CD4-positive, CD25-positive, alpha-beta regulatory T cell (primary cell): Measurements from ENCODE around the gene SHC4. TPM values are rescaled to one million over a fixed set of nuclear protein-coding genes. Genes with fewer than 3 reads are reported as not detected.

ENCODE experiments used
- ATAC-seq, 2 donors: fragments of 150-1000 bp; cut with Tn5 transposase; one replicate each; pipeline ENCODE4 v1.10.0; 2021; ENCODE audit warnings: low read depth in 2 of 2, moderate number of reproducible peaks in 2 of 2, moderate library complexity in 1 of 2
- DNase-seq, 3 donors: peaks; one replicate each; pipeline versions ENCODE4 v3.0.0 to v3.0.0-alpha.2; 2012 to 2022; ENCODE audit warnings: mixed read lengths in 1 of 3
- H3K27ac ChIP-seq: one replicate; pipeline ENCODE4 v1.7.0; 2013; ENCODE audit warnings: mild to moderate bottlenecking, low read length; ENCODE audit not compliant: insufficient read depth, poor library complexity, severe bottlenecking
- H3K27me3 ChIP-seq: one replicate; pipeline ENCODE4 v1.7.0; 2013; ENCODE audit warnings: low read length; ENCODE audit not compliant: control insufficient read depth, insufficient read depth
- H3K36me3 ChIP-seq: one replicate; pipeline ENCODE4 v1.7.0; 2013; ENCODE audit warnings: mild to moderate bottlenecking, low read length, moderate library complexity; ENCODE audit not compliant: control insufficient read depth, insufficient read depth
- H3K4me1 ChIP-seq: 2 replicates; pipeline ENCODE4 v1.7.0; 2013; ENCODE audit warnings: mild to moderate bottlenecking, low read length; ENCODE audit not compliant: insufficient read depth, control insufficient read depth, poor library complexity, severe bottlenecking
- H3K4me3 ChIP-seq: one replicate; pipeline ENCODE4 v1.7.0; 2013; ENCODE audit warnings: low read depth, mild to moderate bottlenecking, low read length, moderate library complexity
- H3K9me3 ChIP-seq, 2 experiments: 1 replicate in 1 of 2; 2 replicates in 1 of 2; pipeline ENCODE4 v1.7.0; 2013; ENCODE audit warnings: low read length in 2 of 2, mild to moderate bottlenecking in 1 of 2, moderate library complexity in 1 of 2; ENCODE audit not compliant: control insufficient read depth in 2 of 2
- H3K27ac Mint-ChIP-seq, 3 donors: one replicate each; pipeline ENCODE4 v1.8.0; 2020 to 2022; ENCODE audit warnings: mild to moderate bottlenecking in 3 of 3, mixed read lengths in 3 of 3, moderate library complexity in 2 of 3
- H3K27me3 Mint-ChIP-seq: one replicate; pipeline ENCODE4 v1.8.0; 2022; ENCODE audit warnings: mild to moderate bottlenecking, mixed read lengths
- H3K36me3 Mint-ChIP-seq: one replicate; pipeline ENCODE4 v1.8.0; 2020; ENCODE audit warnings: mixed read lengths
- H3K4me1 Mint-ChIP-seq, 4 donors: one replicate each; pipeline ENCODE4 v1.8.0; 2020 to 2022; ENCODE audit warnings: mixed read lengths in 4 of 4, mild to moderate bottlenecking in 1 of 4
- H3K4me3 Mint-ChIP-seq, 4 donors: one replicate each; pipeline ENCODE4 v1.8.0; 2020 to 2022; ENCODE audit warnings: mild to moderate bottlenecking in 4 of 4, mixed read lengths in 4 of 4, moderate library complexity in 3 of 4
- H3K9me3 Mint-ChIP-seq, 7 donors: one replicate each; pipeline ENCODE4 v1.8.0; 2020 to 2022; ENCODE audit warnings: mixed read lengths in 7 of 7, mild to moderate bottlenecking in 3 of 7, moderate library complexity in 2 of 7
- polyA plus RNA-seq, 4 donors: library from polyadenylated mRNA; unstranded; fragments of 300-500 nt; fragmentation: Illumina TruSeq; gene quantifications; one replicate each; pipeline ENCODE4 v1.2.3, GENCODE V29; 2021
- total RNA-seq: library from RNA; stranded (reverse); gene quantifications from one replicate; pipeline ENCODE4 v1.2.3, GENCODE V29; 2022

Gene SHC4
- total and polyA plus RNA-seq, 5 donors from 2014 or later, result not detected

DNA sequence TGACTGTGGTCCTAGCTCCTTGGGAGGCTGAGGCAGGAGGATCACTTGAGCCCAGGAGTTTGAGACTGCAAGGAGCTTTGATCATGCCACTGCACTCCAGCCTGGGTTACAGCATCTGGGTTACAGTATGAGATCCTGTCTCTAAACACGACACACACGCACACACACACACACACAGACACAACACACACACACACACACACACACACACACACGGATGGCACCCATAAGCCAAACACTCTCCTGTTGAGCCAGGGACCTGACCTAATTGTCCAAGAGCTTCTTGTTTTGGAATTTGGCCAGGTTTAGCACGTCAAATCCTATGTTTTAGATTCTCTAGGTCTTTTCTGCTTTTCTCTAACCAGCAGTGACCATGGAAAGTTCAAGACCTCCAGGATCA lies 59.0 kb downstream of the SHC4 start:
- Mint-ChIP-seq H3K4me1 (no peaks in the 10 kb centered on the region), H3K4me3 (no peak overlapping the region), H3K9me3 (peaks cover 0 to 1% (median 0%) of the 10 kb centered on the region in 7 donors), H3K36me3 (no peaks in the 10 kb centered on the region), H3K27me3 (peaks cover 15% of the 10 kb centered on the region), H3K27ac (no peak overlapping the region)
- DNase-seq (no peak), ATAC-seq (no peak)
- Histone ChIP-seq H3K9me3 (no peaks in the 10 kb centered on the region), H3K4me3 (no peak overlapping the region), H3K27ac (no peak overlapping the region), H3K36me3 (no peaks in the 10 kb centered on the region), H3K4me1 (no peaks in the 10 kb centered on the region), H3K27me3 (no peaks in the 10 kb centered on the region)

GRCh38 chr15:48899793-48900192 lies 63.9 kb downstream of the SHC4 start:
- DNase-seq (no peak), ATAC-seq (no peak)
- no peak overlapping the region for H3K4me3 ChIP-seq
- no peaks in the 10 kb centered on the region for H3K9me3 Mint-ChIP-seq
- H3K36me3 ChIP-seq, result no peaks in the 10 kb centered on the region
- no peaks in the 10 kb centered on the region for H3K36me3 Mint-ChIP-seq
- no peaks in the 10 kb centered on the region for H3K4me1 ChIP-seq
- no peak overlapping the region for H3K27ac Mint-ChIP-seq
- H3K9me3 ChIP-seq, result no peaks in the 10 kb centered on the region
- no peaks in the 10 kb centered on the region for H3K4me1 Mint-ChIP-seq
- no peak overlapping the region for H3K4me3 Mint-ChIP-seq
- no peak overlapping the region for H3K27ac ChIP-seq
- H3K27me3 Mint-ChIP-seq, result peaks cover 28% of the 10 kb centered on the region
- H3K27me3 ChIP-seq, result peaks cover 7% of the 10 kb centered on the region

- Mint-ChIP-seq H3K27ac (no peak overlapping the region), H3K4me3 (no peak overlapping the region), H3K36me3 (no peaks in the 10 kb centered on the region), H3K9me3 (no peaks in the 10 kb centered on the region), H3K27me3 (peaks cover 37% of the 10 kb centered on the region), H3K4me1 (peaks cover 0 to 5% (median 3%) of the 10 kb centered on the region in 4 donors)
- no peaks in the 10 kb centered on the region for H3K4me1 ChIP-seq
- no peak for DNase-seq
- ATAC-seq, result no peak
- H3K36me3 ChIP-seq, result no peaks in the 10 kb centered on the region
- H3K9me3 ChIP-seq, result no peaks in the 10 kb centered on the region
- peaks cover 10% of the 10 kb centered on the region for H3K27me3 ChIP-seq
- no peak overlapping the region for H3K4me3 ChIP-seq
- H3K27ac ChIP-seq, result no peak overlapping the region
Measured at GRCh38 chr15:48898446-48898845, 65.3 kb downstream of the SHC4 start.

DNA sequence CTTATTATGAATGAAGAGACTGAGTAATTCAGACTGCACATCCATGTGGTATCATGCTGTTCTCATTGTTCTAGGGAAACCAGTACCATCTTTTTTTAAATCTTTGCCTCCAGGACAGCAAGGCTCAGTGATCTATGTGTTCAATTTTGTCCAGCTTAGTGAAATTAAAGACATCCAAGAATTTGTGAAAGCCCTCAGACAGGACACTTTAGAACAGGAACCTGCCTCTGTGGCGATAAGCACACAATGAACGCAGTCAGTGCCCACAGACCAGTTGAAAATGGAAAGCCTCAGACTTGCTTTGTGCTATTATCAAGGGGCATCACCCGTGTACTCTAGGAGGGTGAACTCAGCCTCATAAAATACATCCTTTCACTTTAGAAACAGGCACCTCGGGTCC lies 65.7 kb downstream of the SHC4 start:
- ATAC-seq (no peak), DNase-seq (no peak)
- H3K4me1 Mint-ChIP-seq, result peaks cover 0 to 5% (median 3%) of the 10 kb centered on the region in 4 donors
- H3K27me3 Mint-ChIP-seq, result peaks cover 41% of the 10 kb centered on the region
- H3K27ac ChIP-seq, result no peak overlapping the region
- H3K36me3 ChIP-seq, result no peaks in the 10 kb centered on the region
- H3K4me1 ChIP-seq, result no peaks in the 10 kb centered on the region
- no peak overlapping the region for H3K27ac Mint-ChIP-seq
- no peaks in the 10 kb centered on the region for H3K36me3 Mint-ChIP-seq
- no peak overlapping the region for H3K4me3 ChIP-seq
- no peaks in the 10 kb centered on the region for H3K9me3 ChIP-seq
- peaks cover 0 to under 1% (median 0%) of the 10 kb centered on the region in 7 donors for H3K9me3 Mint-ChIP-seq
- H3K4me3 Mint-ChIP-seq, result no peak overlapping the region
- H3K27me3 ChIP-seq, result peaks cover 13% of the 10 kb centered on the region

GRCh38 chr15:48896869-48897814 lies 66.6 kb downstream of the SHC4 start:
- Mint-ChIP-seq H3K4me3 (no peak overlapping the region), H3K27me3 (peaks cover 45% of the 10 kb centered on the region), H3K9me3 (peaks cover 0 to 2% (median 0%) of the 10 kb centered on the region in 7 donors), H3K4me1 (peaks cover 0 to 5% (median 3%) of the 10 kb centered on the region in 4 donors), H3K36me3 (no peaks in the 10 kb centered on the region), H3K27ac (no peak overlapping the region)
- Histone ChIP-seq H3K4me1 (no peaks in the 10 kb centered on the region), H3K36me3 (no peaks in the 10 kb centered on the region), H3K9me3 (no peaks in the 10 kb centered on the region), H3K27ac (no peak overlapping the region), H3K4me3 (no peak overlapping the region), H3K27me3 (peaks cover 14% of the 10 kb centered on the region)
- no peak for ATAC-seq
- no peak for DNase-seq

- H3K27me3 Mint-ChIP-seq, result peaks cover 40% of the 10 kb centered on the region
- H3K27ac ChIP-seq, result no peak overlapping the region
- H3K27ac Mint-ChIP-seq, result no peak overlapping the region
- ATAC-seq (no peak), DNase-seq (no peak)
- peaks cover 11% of the 10 kb centered on the region for H3K27me3 ChIP-seq
- H3K4me1 ChIP-seq, result no peaks in the 10 kb centered on the region
- no peaks in the 10 kb centered on the region for H3K36me3 ChIP-seq
- H3K4me3 ChIP-seq, result no peak overlapping the region
- no peaks in the 10 kb centered on the region for H3K36me3 Mint-ChIP-seq
- H3K4me3 Mint-ChIP-seq, result no peak overlapping the region
- peaks cover 0 to 7% (median 3%) of the 10 kb centered on the region in 4 donors for H3K4me1 Mint-ChIP-seq
- peaks cover 0 to 2% (median 0%) of the 10 kb centered on the region in 7 donors for H3K9me3 Mint-ChIP-seq
- no peaks in the 10 kb centered on the region for H3K9me3 ChIP-seq
Measured at GRCh38 chr15:48893311-48893710, 70.4 kb downstream of the SHC4 start.

DNA sequence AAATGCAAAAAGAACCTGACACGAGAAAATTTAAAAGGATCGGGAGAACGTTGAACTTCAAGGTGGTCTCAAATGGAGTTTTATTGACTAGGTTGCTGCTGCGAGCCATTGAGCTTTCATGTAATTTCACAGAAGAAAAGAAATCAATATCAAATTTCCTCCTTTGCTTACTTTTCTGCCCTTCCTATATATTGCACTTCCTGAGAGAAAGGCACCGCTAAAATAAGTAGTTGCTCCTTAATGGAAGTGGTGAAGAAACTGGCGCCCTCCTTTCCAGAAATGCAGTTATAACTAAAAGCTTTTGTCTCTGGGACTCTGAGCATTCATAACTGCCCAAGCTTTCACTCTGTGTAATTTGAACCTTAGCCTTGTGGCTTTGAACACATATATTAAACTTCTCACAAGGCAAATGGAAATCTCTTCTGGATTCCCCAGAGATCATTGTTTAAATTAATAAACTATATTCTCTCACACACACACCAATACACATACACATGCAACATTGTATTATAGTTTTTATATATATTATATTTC lies 72.4 kb downstream of the SHC4 start:
- H3K9me3 ChIP-seq, result no peaks in the 10 kb centered on the region
- H3K36me3 ChIP-seq, result no peaks in the 10 kb centered on the region
- H3K27me3 Mint-ChIP-seq, result peaks cover 29% of the 10 kb centered on the region
- no peaks in the 10 kb centered on the region for H3K36me3 Mint-ChIP-seq
- DNase-seq (no peak), ATAC-seq (no peak)
- no peaks in the 10 kb centered on the region for H3K4me1 ChIP-seq
- H3K4me1 Mint-ChIP-seq, result peaks cover 0 to 13% (median 3%) of the 10 kb centered on the region in 4 donors
- H3K4me3 ChIP-seq, result no peak overlapping the region
- H3K27me3 ChIP-seq, result peaks cover 9% of the 10 kb centered on the region
- no peak overlapping the region for H3K27ac ChIP-seq
- H3K27ac Mint-ChIP-seq, result no peak overlapping the region
- H3K4me3 Mint-ChIP-seq, result no peak overlapping the region
- H3K9me3 Mint-ChIP-seq, result peaks cover 0 to 2% (median 0%) of the 10 kb centered on the region in 7 donors
